ENCODE data around the gene C19orf73.

GRCh38 chr19:49168421-49168820, 49.5 kb upstream of the C19orf73 start:
- no peak for TF ChIP-seq EP300 (IDR thresholded peaks at IDR 0.05)
- no peak for TF ChIP-seq POLR2AphosphoS5 (IDR thresholded peaks at IDR 0.05)
- no peak for TF ChIP-seq POLR2A (IDR thresholded peaks at IDR 0.05)
